Measurements from ENCODE around the gene HAUS6.
A peak's percentile ranks its signal among the peaks of the same experiment; 100 is the strongest.
"Not testable (repeated sequence)": the region's sequence is repeated elsewhere in the genome, so short reads cannot be mapped to it uniquely, and the experiment has no call there.

Gene HAUS6

GRCh38 chr9:19114680-19115270 is 12.1 kb upstream of the HAUS6 start:
- DNase-seq, result no peak

GRCh38 chr9:19113964-19114679 is 11.4 kb upstream of the HAUS6 start:
- no peak for DNase-seq

- DNase-seq, result not testable (repeated sequence)
These were observed 10.4 kb upstream of the HAUS6 start for GRCh38 chr9:19113064-19113611.

GRCh38 chr9:19108038-19108437 is 5.3 kb upstream of the HAUS6 start:
- no peak for DNase-seq

GRCh38 chr9:19104515-19105282 is 2.0 kb upstream of the HAUS6 start:
- no peak for DNase-seq

GRCh38 chr9:19102181-19102630 is 498 bp downstream of the HAUS6 start:
- peak in 1 of 2 donors; percentile 8 for DNase-seq

GRCh38 chr9:19101203-19101602 is 1.5 kb downstream of the HAUS6 start:
- DNase-seq, result no peak

GRCh38 chr9:19097431-19097830 is 5.3 kb downstream of the HAUS6 start:
- DNase-seq, result not testable (repeated sequence)

GRCh38 chr9:19087106-19088000 is 15.4 kb downstream of the HAUS6 start:
- no peak for DNase-seq

- DNase-seq, result peak in 1 of 2 donors; percentile 6
These were observed 17.4 kb downstream of the HAUS6 start for GRCh38 chr9:19085295-19085694.

- DNase-seq, result no peak
These were observed 27.9 kb downstream of the HAUS6 start for GRCh38 chr9:19074836-19075235.

- DNase-seq, result no peak
These were observed 28.5 kb downstream of the HAUS6 start for GRCh38 chr9:19074229-19074628.

GRCh38 chr9:19057033-19057432 is 45.7 kb downstream of the HAUS6 start:
- DNase-seq, result no peak

- DNase-seq, result no peak
These were observed 51.8 kb downstream of the HAUS6 start for GRCh38 chr9:19050637-19051591.

GRCh38 chr9:19049917-19050636 is 52.6 kb downstream of the HAUS6 start:
- no peak for DNase-seq

- DNase-seq, result peak; percentile 91 to 92
These were observed 53.5 kb downstream of the HAUS6 start, which contains the start of gene RRAGA for GRCh38 chr9:19048966-19049916. TSS of gene RRAGA (plus strand) at chr9:19049427. CDS start at chr9:19049660, 233 bp downstream.

- DNase-seq, result no peak
These were observed 66.1 kb downstream of the HAUS6 start for GRCh38 chr9:19036611-19037010.

- no peak for DNase-seq
These were observed 69.7 kb downstream of the HAUS6 start, which contains the start of gene SAXO1 for GRCh38 chr9:19033015-19033414. TSS of gene SAXO1 (minus strand) at chr9:19033209. CDS start at chr9:19032908, 301 bp downstream.

- no peak for DNase-seq
These were observed 70.3 kb downstream of the HAUS6 start for GRCh38 chr9:19032406-19032805.

Data from activated CD4-positive, alpha-beta T cell treated with anti-CD3 and anti-CD28 coated beads for 4 hours (primary cell).